Measurements from ENCODE around the gene MORN1. TPM values are rescaled to one million over a fixed set of nuclear protein-coding genes. Genes with fewer than 3 reads are reported as not detected.

The MORN1 gene
- total and polyA plus RNA-seq, 10 of the 15 experiments (the other 5 are each of a cell fraction or from before 2014, with no cell fraction given), result 0.76 to 7.9 (median 5.5) TPM

GRCh38 chr1:2317230-2318065 is 73.9 kb downstream of the MORN1 start:
- H3K9me3 ChIP-seq (replicated peaks; ENCODE audit: control insufficient read depth, insufficient read depth, low read length), result no peaks in the 10 kb centered on the region
- POLR2A ChIA-PET, result interaction anchor here (0.6 kb wide), 1 partner anchor 16 kb away, joined by 3 read pairs; no protein-coding TSS in a partner anchor
- FAIRE-seq (no peak), DNase-seq (ENCODE audit: low read depth, low spot score) (no peak), ATAC-seq (no peak)
- RAD21 ChIA-PET (ENCODE audit: unreplicated experiment), result interaction anchor here (1.9 to 3.2 kb wide), 2 partner anchors 83 to 122 kb away, joined by 4 to 18 read pairs; partner anchors contain the start of gene FAAP20
- intact Hi-C loops (cut with micrococcal nuclease; ENCODE audit: unreplicated experiment), result no loop called here
- TF ChIP-seq EED (IDR thresholded peaks at IDR 0.05; ENCODE audit: low read depth) (no peak), YBX1 (IDR thresholded peaks at IDR 0.05) (no peak), MAX (IDR thresholded peaks at IDR 0.05; ENCODE audit: low read depth, low read length) (no peak), ZBTB11 (CRISPR knock-in tag; IDR thresholded peaks at IDR 0.05) (no peak), SUZ12 (IDR thresholded peaks at IDR 0.05; ENCODE audit: unreplicated experiment) (no peak), SIN3A (IDR thresholded peaks at IDR 0.05; ENCODE audit: low read depth, low read length) (no peak), RAD51 (IDR thresholded peaks at IDR 0.05) (no peak), RELB (IDR thresholded peaks at IDR 0.05; ENCODE audit: low read depth) (no peak)
- no peaks in the 10 kb centered on the region for H3K79me2 ChIP-seq (ENCODE audit: control insufficient read depth, insufficient read depth, low read length)
- no peak overlapping the region for H3K4me2 ChIP-seq (ENCODE audit: control insufficient read depth, insufficient read depth)
- no peak overlapping the region for H3K27ac ChIP-seq (ENCODE audit: control insufficient read depth, insufficient read depth)
- H3K4me1 ChIP-seq (ENCODE audit: control insufficient read depth, insufficient read depth, low read length), result peaks cover 3% of the 10 kb centered on the region
- H3K36me3 ChIP-seq (ENCODE audit: control insufficient read depth in 2 of 2, insufficient read depth in 2 of 2, low read length in 1 of 2), result no peaks in the 10 kb centered on the region
- BruUV-seq (replicated peaks), result no TSS peak
- CTCF ChIA-PET, result no interaction called here
- WGBS (ENCODE audit: insufficient coverage, insufficient replicate concordance, low lambda C conversion rate, missing lambda C conversion rate), result 65% methylated on average over 31 of the region's 32 CpGs
- in situ Hi-C loops (cut with MboI), result no loop called here
- SMC1A ChIA-PET (ENCODE audit: uncharacterized antibody, unreplicated experiment), result interaction anchor here (0.6 kb wide), 1 partner anchor 33 kb away, joined by 3 read pairs; no protein-coding TSS in a partner anchor
- no peak overlapping the region for H2AFZ ChIP-seq (ENCODE audit: control insufficient read depth, low read depth, low read length)
- H4K20me1 ChIP-seq (ENCODE audit: control insufficient read depth, insufficient read depth), result no peaks in the 10 kb centered on the region
- no peak overlapping the region for H3K4me3 ChIP-seq
- H3K27me3 ChIP-seq (replicated peaks in 1 of 2; ENCODE audit: control insufficient read depth in 2 of 2, insufficient read depth in 2 of 2, low read length in 1 of 2), result no peaks in the 10 kb centered on the region
- no peak overlapping the region for H3K9ac ChIP-seq (ENCODE audit: control insufficient read depth, insufficient read depth, low read length)

Measured in GM12878 (cell line).